Esophagus mucosa (tissue), 1 donor: ENCODE measurements around the gene ROBO1. TPM values are rescaled to one million over a fixed set of nuclear protein-coding genes. Genes with fewer than 3 reads are reported as not detected.

Experiments
- ATAC-seq: fragments of 200-7000 bp; cut with Tn5 transposase; one replicate; pipeline ENCODE4 v1.9.1; 2020
- total RNA-seq: library from RNA; stranded (reverse); gene quantifications from one replicate; pipeline ENCODE4 v1.2.4, GENCODE V29; 2023
- donor health status: DM: yes; HTN: yes; CAD: no.

The ROBO1 gene
- total RNA-seq, 1 donor from 2014 or later: 52.4 TPM

DNA sequence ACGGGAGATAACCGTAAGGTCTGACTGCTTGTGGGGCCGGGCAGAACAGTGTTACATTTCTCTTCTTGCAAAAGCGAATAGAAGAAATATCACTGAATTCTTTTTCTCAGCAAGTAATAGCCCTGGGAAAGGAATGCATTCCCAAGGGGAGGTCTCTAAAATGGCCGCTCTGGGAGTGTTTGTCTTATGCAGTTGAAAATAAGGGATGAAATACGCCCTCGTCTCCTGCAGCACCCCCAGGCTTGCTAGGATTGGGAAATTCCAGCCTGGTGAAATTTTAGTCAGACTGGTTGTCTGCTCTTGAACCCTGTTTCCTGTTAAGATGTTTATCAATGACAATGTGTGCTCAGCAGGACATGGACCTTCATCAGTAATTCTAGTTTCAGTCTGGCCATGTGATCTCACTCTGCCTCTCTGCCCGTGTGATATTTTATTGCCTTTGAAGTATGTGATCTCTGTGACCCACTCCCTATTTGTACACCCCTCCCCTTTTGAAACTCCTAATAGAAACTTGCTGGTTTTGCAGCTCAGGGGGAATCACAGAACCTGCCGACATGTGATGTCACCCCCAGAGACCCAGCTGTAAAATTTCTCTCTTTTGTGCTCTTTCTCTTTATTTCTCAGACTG, 715.6 kb downstream of the ROBO1 start:
- no peak for ATAC-seq

DNA sequence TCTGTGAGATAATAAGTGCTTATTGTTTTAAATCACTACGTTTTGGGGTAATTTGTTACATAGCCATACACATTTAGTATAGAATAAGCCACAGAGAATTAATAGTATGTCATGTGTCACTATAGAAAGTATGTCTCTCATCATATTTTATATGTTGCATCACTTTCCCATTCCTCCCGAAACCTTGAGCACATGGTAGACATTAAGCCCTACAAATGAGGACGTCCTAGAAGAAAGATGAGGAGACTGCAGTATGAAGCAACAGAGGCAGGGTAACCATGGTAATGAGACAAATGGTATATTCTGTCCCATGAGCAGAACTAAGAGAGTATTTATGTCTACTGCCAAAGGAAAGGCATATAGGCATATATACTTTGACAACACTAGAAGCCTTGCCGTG, 720.2 kb downstream of the ROBO1 start:
- ATAC-seq: no peak

DNA sequence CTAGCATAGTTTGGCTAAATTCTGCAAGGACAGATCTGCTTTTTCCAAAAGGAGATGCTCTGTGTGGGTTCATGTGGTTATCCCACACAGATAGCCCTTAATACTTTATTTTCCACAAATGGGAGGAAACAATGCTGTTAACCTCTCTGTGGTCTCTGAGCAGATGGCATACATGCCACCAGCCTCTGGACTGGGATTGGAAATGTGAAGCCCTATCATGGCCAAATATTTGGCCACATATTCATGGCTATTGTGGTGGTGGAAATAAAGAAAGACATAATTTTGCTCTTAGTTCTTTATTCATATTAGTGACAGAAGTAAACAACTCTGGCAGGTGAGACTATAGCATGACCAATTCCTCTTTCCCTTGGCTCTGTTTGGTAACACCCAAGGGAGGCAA, 726.2 kb downstream of the ROBO1 start:
- ATAC-seq: no peak

DNA sequence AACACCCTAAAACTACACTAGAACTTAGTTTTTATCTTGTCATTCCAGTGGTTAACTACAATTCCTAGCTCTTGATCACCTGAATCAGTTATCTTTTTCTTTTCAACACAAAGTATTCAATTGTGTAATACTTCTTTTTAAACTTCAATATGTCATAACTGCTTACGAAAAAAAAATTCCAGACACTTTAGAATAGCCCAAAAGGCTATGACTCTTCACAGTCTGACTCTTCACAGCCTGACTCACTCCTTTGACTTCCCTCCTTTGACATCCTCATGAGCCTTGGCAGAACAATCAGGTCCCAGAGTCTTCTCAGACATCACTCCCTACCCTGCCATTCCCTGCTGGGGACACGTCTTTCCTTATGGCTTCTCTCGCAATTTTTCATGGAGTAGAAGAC, 727.1 kb downstream of the ROBO1 start:
- peak; percentile 92 for ATAC-seq

DNA sequence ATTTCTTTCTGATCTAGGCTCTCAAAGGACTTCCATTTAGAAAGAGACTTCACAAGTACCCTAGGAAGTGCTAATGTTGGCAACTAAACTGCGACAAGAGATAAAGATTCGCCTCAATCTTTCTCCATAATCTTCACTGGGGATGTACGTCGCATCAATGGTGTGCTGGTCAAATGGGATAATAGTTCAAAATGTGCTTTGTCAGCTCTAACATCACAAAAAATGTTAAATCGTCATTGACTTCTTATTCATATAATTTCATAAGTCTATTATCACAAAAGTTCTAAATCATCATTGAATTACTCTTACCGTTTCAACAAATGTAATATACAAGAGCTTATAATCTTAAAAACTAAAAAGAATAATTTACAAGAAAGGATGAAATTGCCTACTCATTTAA, 727.7 kb downstream of the ROBO1 start:
- ATAC-seq: no peak

DNA sequence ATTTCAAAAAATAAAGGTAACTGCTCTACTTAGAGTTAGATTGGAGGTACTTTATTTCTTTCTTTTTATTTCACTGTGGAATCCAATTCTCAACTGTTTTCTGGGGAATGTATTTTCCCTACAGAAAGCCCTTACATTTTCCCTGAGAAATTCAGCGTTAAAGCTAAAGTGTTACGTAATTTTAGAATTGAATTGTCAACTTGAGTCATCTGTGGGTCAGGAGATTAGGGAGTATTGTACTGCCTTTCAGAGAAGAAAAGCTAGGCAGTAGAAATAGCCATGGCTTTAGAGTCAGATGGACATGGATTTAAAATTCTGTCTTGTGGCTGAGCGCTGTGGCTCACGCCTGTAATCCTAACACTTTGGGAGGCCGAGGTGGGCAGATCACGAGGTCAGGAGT, 728.6 kb downstream of the ROBO1 start:
- ATAC-seq: no peak

DNA sequence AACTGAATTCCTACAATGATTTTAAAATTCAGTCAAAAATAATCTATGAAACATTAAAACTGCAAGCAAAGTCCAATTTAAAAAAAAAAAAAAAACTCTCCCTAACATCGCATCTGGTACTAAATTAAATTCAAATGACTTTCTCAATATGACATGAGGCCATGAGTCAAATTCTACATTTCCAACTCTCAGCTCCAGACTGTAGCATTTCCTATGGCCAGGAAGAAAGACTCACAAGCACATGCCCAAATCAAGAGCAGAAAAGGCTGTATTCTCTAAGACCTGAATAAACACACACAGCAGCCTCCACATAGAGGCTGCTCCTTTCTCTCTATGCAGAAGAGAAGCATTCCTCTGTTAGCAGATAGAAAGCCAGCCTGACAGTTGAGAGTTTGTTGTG, 729.2 kb downstream of the ROBO1 start:
- no peak for ATAC-seq

DNA sequence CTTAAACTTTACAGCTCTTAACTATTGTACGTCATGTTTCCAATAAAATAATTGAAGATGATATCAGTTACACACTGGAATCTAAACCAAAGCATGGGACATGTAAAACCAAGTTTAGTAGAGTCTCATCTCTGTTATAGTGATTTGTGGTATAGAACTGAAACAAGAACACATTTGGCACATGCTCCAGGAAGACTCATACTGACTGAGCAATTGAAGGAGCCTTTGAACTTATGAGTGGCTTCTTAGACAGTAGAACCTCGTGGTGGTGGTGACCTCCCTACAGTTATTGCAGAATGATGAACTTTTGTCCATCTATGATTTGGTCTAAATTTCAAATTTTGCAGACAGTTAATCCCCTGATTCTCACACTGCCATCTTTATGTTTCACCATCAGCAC, 729.7 kb downstream of the ROBO1 start:
- no peak for ATAC-seq

DNA sequence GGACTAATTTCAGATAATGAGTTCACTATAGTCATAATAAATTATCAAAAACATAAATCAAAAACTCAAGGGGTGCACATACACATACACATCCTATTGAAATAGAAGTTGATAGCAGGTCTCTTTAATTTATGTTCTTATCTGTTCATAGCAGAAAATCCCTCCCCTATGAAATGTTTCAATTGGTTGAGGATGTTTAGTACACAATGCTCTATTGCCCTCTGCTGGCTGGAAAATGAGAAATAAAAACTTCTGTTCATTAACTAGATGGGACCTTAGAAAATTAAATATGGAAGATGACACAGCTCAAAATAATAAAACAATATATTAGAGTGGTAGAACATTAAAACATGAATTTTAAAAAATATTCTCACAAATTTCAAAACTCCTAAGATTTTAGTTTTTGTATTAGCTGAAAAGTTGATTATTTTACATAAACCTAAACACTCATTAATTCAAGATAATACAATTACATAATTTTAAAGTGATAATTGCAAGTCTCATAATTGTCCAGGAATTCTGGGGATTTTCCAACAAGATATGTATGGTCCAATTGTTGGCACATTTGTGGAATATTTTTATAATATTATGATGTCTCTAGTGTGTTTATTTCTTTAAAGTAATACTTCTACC, 735.0 kb downstream of the ROBO1 start:
- ATAC-seq: no peak

DNA sequence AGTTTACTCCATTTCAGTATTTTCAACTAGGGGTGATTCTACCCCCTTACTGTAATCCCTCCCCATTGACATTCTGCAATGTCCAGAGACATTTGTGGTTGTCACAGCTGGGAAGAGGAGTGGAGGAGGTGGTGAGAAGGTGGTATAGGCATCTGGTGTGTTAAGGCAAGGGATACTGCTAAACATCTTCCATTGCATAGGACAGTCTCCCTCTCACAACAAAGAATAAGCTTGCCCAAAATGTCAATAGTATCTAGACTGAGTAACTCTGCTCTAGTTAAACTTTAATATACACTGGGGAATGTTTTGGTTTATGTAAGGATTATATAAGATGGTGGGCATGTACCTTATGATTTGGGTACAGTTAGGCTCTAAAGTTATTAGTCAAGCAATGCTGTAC, 737.6 kb downstream of the ROBO1 start:
- no peak for ATAC-seq

DNA sequence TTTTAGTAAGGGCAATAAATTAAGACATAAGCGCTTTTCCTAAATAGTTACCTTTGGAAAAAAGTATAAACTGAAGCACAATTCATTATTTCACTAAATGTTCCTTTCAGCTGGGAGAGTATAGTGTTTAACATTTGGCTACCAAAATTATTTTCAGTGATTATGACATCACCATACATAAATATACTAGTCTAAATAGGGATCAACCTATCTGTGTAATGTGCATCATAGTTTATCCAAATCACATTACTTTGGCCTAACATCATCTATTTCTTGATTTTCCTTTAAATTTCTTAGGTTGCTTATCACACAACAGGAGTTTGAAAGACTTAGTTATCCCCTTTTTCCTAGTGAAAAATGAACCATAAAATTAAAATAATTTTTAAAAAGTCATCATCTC, 738.9 kb downstream of the ROBO1 start:
- ATAC-seq: no peak

DNA sequence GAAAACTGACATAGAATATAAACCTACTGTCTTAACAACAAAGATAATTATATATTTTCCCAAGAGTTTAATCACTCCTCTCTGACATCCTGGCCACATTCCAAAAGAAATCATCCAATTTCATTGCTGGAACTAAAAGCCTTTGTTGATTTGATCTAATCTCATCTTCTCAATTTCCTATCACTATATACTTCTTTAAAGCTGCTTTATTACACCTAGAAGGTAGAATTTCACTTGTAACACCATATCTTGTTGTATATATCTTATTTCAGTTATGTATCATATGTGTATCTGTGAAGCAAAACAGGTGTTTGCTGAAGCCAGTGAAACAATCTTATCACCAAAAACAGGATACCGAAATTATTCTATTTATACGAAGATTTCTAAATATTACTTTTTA, 740.2 kb downstream of the ROBO1 start:
- ATAC-seq: no peak

DNA sequence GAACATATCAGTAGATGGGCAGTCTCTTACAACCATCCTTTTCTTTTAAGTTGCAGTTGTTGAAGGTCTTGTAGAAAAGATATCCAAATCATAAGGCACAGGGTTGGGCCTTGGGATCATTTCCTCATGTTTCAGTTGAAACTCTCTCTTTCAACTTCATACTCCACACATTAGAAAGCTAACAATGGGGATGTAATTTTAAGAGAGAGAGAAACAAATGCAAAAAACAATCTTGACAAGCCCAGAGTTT, 747.9 kb downstream of the ROBO1 start:
- no peak for ATAC-seq

DNA sequence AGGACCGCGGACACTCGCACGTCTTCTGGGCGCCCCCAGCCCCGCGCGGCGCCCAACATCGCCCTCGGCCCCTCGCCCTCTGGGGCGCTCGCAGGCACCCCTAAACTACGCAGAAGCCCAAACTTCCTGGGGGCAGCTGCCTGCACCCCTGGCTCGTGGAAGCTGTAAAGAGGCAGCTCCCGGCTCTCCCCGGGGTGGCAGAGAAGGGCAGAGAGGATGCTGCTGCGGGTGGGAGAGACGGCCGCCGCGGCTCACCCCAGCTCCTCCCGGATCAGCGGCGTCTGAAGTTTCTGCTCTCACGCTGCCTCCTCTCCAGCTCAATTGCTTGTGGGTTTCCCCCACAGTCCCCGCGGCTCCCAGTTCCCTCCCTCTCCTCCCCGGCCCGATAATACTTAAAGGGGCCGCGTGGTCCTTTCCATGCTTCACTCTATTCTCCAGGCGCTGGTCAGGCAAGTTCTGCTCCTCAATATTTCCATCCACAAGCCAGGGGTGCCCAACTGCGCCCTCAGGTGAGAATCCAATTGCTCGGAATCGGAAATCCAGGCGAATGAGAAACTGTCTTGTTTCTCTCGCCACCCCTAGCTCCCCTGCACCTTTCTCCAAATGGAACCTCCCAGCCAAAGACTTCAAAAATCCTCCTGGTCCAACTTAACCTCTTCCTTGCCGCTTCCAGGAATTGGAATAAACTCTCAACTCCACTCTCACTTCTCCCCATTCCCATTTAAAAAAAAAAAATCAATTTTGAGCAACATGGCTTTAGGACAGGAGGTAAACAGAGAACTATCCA, 748.5 kb downstream of the ROBO1 start:
- peak; percentile 91 for ATAC-seq

DNA sequence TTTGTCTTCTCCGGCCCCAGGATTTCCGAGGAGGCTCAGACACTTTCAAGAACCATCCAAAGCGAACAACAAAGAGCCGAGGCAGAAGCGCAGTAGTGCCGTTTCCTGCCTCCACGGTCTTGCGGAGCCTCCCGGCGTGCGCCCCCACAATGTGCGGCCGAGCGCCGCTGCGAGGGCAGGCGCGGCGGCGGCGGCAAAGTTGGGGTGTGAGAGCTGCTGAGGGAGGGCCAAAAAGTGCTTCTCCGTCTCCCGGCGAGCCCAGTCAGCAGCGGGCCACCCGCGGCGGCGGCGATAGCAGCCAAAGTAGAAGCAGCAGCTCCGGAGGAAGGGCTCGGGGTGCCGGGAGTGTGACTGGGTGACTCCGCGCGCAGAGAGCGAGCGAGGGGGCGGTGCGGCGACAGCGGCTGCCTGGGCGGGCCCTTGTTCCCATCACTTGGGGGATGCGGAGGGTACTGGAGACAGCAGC, 749.1 kb downstream of the ROBO1 start:
- peak; percentile 78 for ATAC-seq

DNA sequence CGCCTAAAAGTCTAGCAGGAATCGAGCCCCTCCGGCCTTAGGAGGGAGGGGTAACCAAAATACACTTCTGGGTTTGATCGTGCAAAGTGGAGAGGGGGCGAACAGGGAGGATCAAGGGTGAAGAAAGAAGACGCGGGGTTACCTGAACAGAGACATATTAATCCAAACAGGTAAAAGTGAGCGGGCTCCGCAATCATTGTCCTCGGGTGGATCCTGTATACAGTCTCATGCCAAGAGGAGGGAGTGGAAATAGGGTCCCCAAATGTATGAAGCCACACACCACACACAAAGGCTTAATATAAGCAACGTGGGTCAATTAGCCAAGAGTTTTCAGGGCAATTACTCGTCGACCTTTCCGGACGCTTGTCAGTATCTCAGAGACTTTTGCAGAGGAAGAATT, 749.5 kb downstream of the ROBO1 start:
- ATAC-seq: no peak

DNA sequence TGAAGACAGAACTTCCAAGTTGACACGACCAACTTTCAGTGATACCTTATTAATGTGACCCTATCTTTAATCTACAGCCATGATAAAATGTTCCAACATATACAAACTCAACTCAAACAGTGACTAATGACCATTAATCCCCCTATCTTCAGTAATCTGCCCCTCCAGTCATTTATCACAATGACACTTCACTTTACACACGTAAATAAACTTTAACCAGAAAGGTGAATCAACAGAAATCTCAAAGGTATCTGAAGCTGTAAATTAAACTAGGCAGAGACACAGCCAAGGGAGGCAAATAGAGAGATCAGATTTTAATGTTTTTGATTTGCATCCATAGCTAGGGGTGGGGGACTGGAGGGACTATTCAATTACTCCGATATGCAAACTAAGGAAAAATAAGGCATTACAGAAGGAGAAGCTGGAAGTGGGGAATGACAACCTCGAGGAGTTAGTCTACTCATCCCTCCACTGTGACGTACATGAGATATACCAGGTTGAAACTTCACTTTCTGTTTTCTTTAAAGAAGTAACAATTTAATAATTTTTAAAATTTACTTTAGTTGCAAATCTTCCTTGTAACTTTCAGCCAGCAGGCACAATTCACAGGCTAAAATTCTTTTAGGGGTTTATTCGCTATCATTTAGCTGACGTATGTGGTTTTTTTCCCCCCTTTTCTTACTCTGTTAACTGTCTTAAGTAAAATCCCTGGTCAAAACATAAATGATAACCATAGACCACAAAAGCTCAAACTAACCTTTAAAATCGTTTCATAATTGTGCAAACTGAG, 751.0 kb downstream of the ROBO1 start:
- no peak for ATAC-seq

DNA sequence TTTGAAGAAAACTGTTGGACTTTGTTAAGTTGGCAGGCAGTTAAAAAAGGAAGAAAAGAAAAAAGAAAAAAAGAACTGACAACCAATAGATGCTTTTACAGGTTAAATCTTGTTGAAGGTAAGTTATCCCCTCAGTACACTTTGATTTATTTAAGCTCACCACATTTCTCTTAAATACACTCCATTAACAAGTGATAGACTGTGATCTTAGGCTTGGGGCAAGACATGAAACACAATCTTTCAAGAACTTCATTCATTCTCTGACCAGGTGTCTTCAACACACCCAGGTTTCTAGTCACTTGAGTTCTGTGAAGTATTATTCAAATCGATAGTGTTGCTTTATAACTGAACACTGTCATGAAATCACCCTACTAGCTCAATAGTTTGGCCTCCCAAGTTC, 751.9 kb downstream of the ROBO1 start:
- no peak for ATAC-seq

DNA sequence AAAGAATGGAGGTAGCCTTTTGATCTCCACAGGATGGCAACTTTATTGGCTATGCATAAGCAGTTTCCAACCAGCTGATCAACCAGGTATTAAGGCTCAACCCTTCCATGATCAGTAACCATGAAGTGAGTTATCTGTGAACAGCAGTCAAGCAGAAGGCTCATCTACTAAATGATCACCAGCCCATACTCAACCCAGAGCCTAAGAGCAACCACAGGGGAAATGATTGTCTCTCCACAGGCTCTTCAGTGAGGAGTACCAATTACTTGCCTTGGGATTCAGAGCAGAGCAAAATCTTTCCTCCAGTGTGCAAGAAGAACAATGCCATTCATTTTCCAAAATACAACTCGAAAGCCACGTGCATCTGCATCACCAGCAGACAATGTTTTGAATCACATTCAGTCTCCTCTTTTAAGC, 754.8 kb downstream of the ROBO1 start:
- ATAC-seq: no peak

DNA sequence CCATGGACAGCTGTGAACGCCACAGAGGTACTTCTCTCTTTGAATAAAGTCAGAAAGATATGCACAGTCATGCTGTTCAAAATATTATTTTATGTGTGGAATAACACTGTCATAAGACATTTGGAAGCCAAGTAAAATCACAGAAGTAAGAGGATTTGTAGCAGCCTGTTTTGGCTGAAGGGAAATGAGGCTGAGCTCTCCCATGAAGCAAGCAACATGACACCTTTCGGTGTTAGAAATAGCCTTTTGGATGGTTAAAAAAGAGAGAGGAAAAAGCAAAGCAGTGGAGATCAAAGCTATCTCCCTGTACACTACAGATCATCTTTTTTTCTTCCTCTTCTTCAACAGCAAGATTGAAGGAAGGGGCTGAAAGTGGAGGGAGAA, 755.3 kb downstream of the ROBO1 start:
- no peak for ATAC-seq

DNA sequence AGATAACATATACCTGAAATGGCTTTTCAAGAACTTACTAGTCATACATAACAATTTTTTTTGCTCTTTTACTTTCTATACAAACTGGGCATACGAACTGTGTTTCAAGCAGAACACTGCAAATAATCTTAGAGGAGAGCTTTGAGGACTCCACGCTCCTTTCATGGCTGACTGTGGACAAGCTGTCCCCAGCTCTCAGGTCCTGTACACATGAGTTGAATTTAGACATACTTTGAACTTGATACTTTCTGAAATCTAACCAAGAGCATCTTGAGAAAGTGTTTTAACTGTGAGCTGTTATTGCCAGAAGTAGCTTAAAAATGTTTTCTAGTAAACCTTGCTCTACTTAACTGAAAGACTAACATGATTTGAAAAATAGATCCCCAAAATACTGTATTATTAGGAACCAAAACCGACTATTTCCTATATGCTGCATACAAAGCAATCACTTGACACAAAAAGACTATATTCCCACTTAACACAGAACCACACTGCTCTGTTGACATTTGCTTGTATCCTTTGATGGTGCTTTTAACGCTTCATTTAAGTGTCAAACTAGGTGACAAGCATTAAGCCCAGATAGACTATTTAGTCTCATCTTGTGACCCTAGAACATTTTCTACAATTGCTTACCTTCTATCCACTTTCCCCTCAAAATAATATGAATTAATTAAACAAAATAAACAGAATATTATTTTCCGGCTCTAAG, 755.8 kb downstream of the ROBO1 start:
- no peak for ATAC-seq

DNA sequence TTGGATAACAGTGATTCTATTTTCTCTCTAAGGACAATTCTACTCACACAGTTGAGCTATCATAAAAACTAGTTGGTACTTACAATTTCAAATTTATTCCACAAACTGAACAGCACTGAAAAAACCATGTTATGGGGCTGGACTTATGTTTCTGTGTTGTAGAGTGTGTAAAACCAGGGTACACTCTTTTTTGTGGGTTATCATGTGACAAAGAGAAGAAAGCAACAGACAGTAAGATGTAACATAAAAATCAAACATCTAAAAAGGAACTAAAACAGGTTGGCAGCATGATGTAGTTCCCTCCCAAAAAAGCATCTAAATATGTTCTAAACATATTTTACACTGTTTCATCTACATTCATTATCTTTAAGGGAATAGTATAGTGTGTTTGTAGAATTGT, 757.9 kb downstream of the ROBO1 start:
- no peak for ATAC-seq

DNA sequence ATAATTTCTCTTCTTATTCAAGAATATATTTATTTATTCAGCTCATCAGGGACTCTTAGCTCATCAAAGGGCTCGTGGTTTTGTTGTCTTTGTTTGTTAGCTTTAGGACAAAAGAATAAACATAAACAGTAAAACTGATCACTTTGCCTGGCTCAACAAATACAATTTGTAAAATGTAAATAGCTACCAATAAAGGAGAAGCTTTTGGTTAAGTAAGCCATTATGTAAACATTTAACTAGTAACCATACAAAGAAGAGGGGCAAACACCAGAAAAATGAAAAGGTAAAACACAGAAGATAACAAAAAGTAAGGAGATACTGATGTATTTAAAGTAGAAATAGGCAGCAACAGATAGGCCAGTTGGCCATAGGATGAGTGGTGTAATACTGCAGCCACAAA, 761.7 kb downstream of the ROBO1 start:
- ATAC-seq: no peak
